Stimulated activated naive CD8-positive, alpha-beta T cell treated with anti-CD3 and anti-CD28 coated beads, Interleukin-15, amount 100 ng/mL, for 72 hours (primary cell): ENCODE measurements around the gene GRM5.

Source experiments
- ATAC-seq: fragments of 150-1000 bp; cut with Tn5 transposase; 2 replicates; pipeline ENCODE4 v1.10.0; 2021; ENCODE audit warnings: mild to moderate bottlenecking, moderate library complexity
- DNase-seq, 2 donors: peaks; one replicate each; pipeline ENCODE4 v3.0.0; 2021 to 2022
- H3K27ac Mint-ChIP-seq, 2 donors: one replicate each; pipeline ENCODE4 v1.8.0; 2022; ENCODE audit warnings: mild to moderate bottlenecking in 2 of 2, mixed read lengths in 2 of 2, moderate library complexity in 2 of 2
- H3K27me3 Mint-ChIP-seq: one replicate; pipeline ENCODE4 v1.8.0; 2022; ENCODE audit warnings: mixed read lengths
- H3K4me1 Mint-ChIP-seq: one replicate; pipeline ENCODE4 v1.8.0; 2022; ENCODE audit warnings: mild to moderate bottlenecking, mixed read lengths
- H3K4me3 Mint-ChIP-seq, 2 donors: one replicate each; pipeline ENCODE4 v1.8.0; 2022; ENCODE audit warnings: mild to moderate bottlenecking in 2 of 2, mixed read lengths in 2 of 2, moderate library complexity in 1 of 2
- H3K9me3 Mint-ChIP-seq, 2 donors: one replicate each; pipeline ENCODE4 v1.8.0; 2022; ENCODE audit warnings: mixed read lengths in 2 of 2

The GRM5 gene

DNA sequence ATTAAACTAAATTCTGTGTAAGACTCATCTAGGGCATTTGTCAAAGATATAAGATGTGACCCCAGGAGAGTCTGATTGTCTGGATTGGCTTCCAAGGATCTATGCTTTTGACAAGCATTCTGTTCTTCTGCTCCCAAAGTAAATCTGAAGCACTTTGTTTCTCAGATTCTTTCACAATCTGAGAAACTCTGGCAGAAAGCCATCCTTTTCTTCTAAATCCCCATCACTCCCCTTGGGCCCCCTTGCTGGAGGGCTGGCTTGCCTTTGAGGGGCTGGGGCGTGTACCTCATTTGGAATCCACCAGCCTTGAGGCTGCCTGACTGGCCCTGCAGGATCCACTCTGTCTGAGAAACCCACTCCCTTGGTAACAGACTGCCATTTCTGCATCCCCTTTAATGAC is 554.8 kb downstream of the GRM5 start:
- no peak overlapping the region for H3K27ac Mint-ChIP-seq
- no peak for ATAC-seq

DNA sequence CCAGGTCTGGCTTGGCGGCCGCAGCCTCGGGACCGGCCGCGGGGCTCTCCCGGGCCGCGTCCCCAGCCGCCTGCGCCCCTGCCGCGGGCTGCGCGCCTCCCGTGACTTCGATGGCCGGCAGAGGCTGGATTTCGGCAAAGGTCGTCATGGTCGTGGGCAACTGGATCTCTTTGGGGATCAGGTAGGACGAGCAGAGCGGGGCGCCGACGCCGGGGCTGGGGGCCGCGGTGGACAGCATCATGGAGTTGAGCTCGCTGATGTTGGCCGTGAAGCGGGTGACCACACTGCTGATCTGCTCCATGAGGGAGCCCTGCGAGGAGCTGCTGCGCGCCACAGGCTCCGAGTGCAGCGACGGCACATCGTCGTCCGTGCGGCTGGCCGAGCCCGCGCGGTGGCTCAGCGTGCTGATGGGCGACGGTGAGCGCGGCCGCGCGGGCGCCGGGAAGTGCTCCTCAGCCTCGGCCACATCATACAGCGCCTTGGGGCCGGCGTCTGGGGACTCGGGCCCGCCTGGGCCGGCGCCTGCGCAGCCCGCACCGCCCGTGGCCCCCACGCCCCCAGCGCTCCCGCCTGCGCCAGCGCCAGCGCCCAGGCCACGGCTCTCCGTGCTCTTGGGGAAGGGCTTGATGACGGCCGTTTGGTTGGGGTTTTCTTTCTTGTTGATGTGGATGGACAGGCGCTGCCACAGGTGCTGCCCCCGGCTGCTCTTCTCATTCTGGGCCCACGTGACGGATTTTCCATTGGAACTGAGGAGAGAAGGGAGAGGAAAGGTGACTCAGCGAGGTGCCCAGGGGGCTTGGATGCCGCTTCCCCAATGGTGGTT is 556.8 kb downstream of the GRM5 start:
- Mint-ChIP-seq H3K27me3 (peaks cover 79% of the 10 kb centered on the region), H3K27ac (peak overlapping the region; percentile 34 to 62), H3K4me3 (peak overlapping the region; percentile 81 to 87), H3K9me3 (no peaks in the 10 kb centered on the region), H3K4me1 (peaks cover 17% of the 10 kb centered on the region)
- ATAC-seq = peak; percentile 91
- DNase-seq = peak; percentile 21 to 30

More for the DNA sequence above, 554.8 kb downstream of the GRM5 start:
- Mint-ChIP-seq H3K4me1 (peaks cover 17% of the 10 kb centered on the region), H3K27me3 (peaks cover 76% of the 10 kb centered on the region), H3K4me3 (no peak overlapping the region), H3K9me3 (no peaks in the 10 kb centered on the region)
- no peak for DNase-seq

DNA sequence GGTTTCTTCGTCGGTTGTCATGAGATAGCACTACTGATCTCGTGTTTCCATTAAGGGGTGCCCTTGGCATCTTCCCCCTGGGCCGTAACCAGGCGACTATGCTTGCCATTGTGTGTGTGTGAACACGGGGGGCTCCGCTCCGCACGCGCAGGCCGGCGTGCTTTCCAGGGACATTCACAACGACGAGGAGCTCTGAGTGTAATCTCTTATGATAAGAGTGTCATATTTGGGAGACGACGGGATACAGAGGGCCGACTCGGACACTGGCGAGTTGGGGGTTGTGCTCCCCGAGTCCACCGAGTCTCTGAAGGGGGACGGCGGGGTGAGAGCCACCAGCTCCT is 557.4 kb downstream of the GRM5 start:
- H3K27ac Mint-ChIP-seq = peak overlapping the region in 1 of 2 donors; percentile 94
- H3K9me3 Mint-ChIP-seq = no peaks in the 10 kb centered on the region
- peak overlapping the region; percentile 76 to 86 for H3K4me3 Mint-ChIP-seq
- peaks cover 17% of the 10 kb centered on the region for H3K4me1 Mint-ChIP-seq
- ATAC-seq (no peak), DNase-seq (peak; percentile 4 to 10)
- peaks cover 73% of the 10 kb centered on the region for H3K27me3 Mint-ChIP-seq

DNA sequence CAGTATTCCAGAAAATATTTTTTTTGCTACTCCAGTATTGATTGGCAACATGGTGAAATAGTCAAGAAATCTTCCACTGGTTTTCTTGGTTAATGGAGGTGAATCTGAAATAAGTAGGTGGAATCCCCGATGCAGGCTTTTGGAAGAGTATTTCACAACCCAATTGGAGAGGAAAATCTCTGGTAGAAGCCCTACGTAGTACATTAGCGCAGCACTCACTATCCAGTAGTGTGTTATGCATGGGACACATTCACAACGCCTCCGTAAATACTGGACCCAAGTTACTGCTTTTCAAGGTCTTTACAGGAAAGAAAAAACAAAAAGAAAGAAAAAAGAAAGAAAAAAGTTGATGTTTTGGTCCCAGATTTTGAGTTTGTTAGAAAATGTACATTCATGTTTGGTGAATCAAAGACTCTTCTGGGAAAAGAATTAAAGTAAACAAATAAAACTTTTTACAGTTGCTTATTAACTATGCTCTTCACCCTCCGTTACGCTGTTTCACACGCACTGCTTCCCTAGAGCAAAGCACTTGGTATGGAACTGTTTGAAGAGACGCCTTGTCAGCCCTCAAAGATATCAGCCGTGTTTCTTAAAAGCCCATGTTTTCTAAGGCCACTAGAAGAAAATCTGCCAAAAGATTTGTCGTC is 557.9 kb downstream of the GRM5 start:
- Mint-ChIP-seq H3K27ac (no peak overlapping the region), H3K9me3 (no peaks in the 10 kb centered on the region), H3K4me1 (peaks cover 17% of the 10 kb centered on the region), H3K4me3 (peak overlapping the region; percentile 76 to 86), H3K27me3 (peaks cover 69% of the 10 kb centered on the region)
- no peak for DNase-seq
- no peak for ATAC-seq

DNA sequence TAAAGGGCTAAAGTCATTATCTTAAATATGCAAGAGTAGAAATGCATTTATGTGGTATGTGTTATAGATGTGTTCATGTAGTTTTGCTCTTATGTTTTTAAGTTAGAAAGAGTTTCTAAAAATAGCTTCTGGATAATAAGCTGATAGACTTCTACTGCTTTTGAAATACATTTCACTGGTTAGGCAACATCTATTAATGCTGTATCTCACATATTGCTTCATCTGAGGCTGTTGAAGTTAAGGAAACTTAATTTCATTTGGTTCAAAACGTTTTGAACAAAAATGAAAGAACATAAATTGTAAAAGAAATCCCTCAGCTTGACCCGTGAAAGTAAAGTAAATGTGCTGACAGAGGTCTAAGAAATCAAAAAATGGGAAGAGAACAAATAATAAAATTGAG is 564.2 kb downstream of the GRM5 start:
- Mint-ChIP-seq H3K27me3 (peaks cover 9% of the 10 kb centered on the region), H3K4me3 (no peak overlapping the region), H3K9me3 (no peaks in the 10 kb centered on the region), H3K27ac (no peak overlapping the region), H3K4me1 (no peaks in the 10 kb centered on the region)
- ATAC-seq (no peak), DNase-seq (no peak)

DNA sequence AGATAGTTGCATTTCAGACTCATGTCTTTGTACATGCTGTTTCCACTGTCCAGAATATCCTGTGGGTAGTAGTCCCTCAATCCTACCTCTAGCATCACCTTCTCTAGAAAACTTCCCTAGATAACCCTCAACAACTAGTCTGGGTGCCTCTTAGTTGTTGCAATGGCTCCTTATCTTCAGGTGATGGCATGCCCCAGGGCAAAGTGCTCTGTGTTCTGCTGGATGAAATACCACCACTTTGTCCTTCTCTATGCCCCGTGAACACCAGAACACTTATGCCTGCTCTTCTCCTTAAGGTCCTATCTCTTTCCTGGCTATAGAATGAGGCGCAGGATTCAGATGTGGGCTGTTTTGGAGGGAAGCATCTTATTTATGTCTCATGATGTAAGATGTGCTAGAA is 569.9 kb downstream of the GRM5 start:
- H3K4me3 Mint-ChIP-seq = no peak overlapping the region

DNA sequence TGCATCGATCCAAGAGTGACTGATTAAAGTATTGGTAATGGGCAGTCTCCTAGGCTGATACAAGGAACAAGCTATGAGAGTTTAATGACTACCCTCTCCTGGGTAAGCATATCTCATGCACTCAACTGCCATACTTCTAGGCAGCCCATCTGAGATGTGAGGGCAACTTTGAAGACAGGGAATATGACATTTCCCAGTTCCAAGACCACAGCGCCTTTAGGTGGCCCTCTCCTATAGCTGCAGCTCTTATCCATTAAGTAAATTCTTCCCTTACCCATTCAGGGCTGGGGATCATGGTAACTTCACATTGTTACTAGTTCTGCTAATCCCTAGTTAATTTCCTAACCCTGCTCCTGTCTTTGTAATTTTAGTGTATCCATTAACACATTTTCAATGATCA is 570.9 kb downstream of the GRM5 start:
- Mint-ChIP-seq H3K4me3 (no peak overlapping the region), H3K4me1 (no peaks in the 10 kb centered on the region), H3K27me3 (no peaks in the 10 kb centered on the region), H3K9me3 (no peaks in the 10 kb centered on the region), H3K27ac (no peak overlapping the region)
- no peak for DNase-seq
- ATAC-seq = no peak

More for the DNA sequence above, 569.9 kb downstream of the GRM5 start:
- DNase-seq (no peak), ATAC-seq (no peak)
- no peak overlapping the region for H3K27ac Mint-ChIP-seq
- H3K27me3 Mint-ChIP-seq = no peaks in the 10 kb centered on the region
- H3K9me3 Mint-ChIP-seq = no peaks in the 10 kb centered on the region
- no peaks in the 10 kb centered on the region for H3K4me1 Mint-ChIP-seq

DNA sequence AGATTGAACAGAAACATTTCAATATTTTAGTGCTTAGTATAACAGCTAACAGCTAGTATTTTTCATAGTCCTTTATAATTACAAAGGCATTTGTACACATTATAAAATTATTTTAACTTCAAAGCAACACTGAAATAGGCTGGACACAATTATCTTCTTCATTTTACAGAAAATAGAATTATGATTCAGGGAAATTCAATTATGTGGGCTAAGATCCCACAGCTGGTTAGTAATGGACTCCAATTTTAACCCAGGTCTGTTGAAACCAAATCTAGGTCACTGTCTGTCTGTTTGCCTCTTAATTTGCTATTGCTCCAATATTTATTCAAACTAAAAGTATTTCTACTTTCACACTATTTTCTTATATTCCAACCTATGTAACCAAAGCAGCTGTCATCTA is 574.1 kb downstream of the GRM5 start:
- Mint-ChIP-seq H3K27me3 (no peaks in the 10 kb centered on the region), H3K4me3 (no peak overlapping the region), H3K27ac (no peak overlapping the region), H3K9me3 (no peaks in the 10 kb centered on the region), H3K4me1 (peaks cover 11% of the 10 kb centered on the region)
- DNase-seq (no peak), ATAC-seq (no peak)

DNA sequence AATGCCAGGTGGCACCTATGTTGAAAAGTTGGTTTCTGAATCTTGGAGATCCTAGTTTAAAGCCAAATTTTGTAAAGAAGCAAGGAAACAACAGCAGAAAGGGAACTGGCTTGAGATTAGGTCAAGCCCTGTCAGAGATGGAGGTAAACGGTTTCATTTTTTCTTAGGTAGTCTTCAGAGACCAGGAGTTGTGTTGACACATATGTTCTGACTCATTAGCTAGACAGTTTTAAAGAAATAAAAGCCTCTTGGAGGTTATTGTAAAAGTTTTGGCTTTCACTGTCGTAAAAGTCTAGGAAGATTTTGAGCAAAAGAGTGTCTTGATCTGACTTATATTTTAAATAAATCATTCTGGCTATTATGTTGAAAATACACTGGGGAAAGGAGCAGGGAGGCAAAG is 576.8 kb downstream of the GRM5 start:
- no peak overlapping the region for H3K27ac Mint-ChIP-seq

DNA sequence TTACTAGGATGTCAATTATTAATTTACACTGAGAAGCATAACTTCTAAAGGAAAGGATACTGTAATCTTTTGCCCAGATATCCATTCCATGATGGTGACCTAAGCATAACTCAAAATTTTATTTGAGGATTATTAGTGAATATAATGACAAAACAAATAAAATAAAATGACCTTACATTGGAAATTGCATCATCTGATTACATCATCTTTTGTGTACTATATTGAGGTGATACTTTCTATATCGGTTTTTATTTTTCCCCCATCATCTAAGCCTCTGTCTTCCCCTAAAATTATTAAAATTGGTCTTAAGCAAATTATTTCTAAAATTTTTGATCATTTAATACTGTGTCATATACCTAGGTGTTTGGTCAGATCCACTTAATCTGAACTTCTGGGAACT is 578.1 kb downstream of the GRM5 start:
- H3K27ac Mint-ChIP-seq = no peak overlapping the region
- no peak overlapping the region for H3K4me3 Mint-ChIP-seq
- peaks cover 0 to 8% of the 10 kb centered on the region in 2 donors for H3K9me3 Mint-ChIP-seq
- peaks cover 9% of the 10 kb centered on the region for H3K27me3 Mint-ChIP-seq
- ATAC-seq = no peak
- no peak for DNase-seq
- peaks cover 28% of the 10 kb centered on the region for H3K4me1 Mint-ChIP-seq

More for the DNA sequence above, 576.8 kb downstream of the GRM5 start:
- DNase-seq (no peak), ATAC-seq (no peak)
- Mint-ChIP-seq H3K27me3 (peaks cover 9% of the 10 kb centered on the region), H3K9me3 (peaks cover 0 to 8% of the 10 kb centered on the region in 2 donors), H3K4me1 (peaks cover 28% of the 10 kb centered on the region), H3K4me3 (no peak overlapping the region)

DNA sequence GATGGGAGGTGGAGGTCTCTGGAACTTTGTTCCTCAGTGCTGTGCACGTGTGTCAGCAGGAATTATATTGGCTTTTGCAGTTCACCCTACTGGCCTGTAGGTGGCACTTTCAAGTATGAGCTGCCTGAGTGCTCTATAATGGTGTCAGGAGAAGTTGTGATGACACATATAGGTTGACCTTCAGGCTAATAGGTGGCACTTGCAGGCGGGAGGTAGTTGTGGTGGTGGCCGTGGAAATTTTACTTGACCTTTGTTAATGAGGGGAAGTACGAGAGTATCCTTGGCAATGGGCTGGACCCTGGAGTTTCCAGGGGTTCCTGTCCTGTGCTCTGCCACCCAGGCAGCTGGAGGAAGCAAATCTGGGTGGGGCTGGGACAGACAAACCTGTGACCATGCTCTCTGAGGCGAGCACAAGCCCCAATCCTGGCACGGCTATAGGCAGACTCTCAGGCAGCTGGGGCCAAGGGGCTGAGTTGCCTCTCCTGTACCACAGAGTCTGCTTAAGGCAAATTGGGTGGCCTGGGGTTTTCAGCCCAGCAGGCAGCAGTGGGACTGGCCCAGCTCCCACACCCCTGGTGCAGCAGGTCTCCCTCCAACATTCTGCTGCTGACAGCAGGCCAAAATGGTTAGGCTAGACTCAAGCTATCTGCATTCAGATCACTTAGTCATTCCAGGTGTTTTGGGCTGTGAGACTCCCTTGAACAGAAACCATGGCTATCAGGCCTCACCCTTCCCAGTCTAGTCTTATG is 580.7 kb downstream of the GRM5 start:
- ATAC-seq (peak; percentile 88), DNase-seq (peak; percentile 36 to 46)
- H3K4me3 Mint-ChIP-seq = no peak overlapping the region
- peaks cover 9% of the 10 kb centered on the region for H3K27me3 Mint-ChIP-seq
- no peak overlapping the region for H3K27ac Mint-ChIP-seq
- H3K4me1 Mint-ChIP-seq = peaks cover 28% of the 10 kb centered on the region
- H3K9me3 Mint-ChIP-seq = peaks cover 0 to 8% of the 10 kb centered on the region in 2 donors

DNA sequence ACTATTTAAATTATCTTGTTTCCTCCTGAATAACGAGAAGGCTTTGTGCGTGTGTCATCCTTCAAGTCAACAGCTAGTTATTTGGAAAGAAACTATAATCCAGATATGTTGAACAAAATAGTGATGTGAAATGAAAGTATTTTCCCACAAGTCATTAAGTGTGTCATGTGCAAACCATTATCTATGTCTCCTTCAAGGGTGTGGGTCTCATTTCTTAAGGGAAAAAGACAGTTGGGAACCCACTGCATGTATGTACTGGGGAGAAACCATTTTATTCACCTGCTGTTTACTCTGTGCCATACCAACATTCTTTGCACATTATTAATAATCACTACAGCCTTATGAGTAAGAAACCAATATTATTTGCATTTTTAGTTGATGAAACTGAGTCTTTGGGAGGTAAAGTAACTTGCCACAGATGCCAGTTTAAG is 582.9 kb downstream of the GRM5 start:
- ATAC-seq (no peak), DNase-seq (no peak)
- Mint-ChIP-seq H3K4me3 (no peak overlapping the region), H3K27me3 (peaks cover 9% of the 10 kb centered on the region), H3K27ac (no peak overlapping the region), H3K4me1 (peaks cover 17% of the 10 kb centered on the region), H3K9me3 (peaks cover 0 to 8% of the 10 kb centered on the region in 2 donors)

DNA sequence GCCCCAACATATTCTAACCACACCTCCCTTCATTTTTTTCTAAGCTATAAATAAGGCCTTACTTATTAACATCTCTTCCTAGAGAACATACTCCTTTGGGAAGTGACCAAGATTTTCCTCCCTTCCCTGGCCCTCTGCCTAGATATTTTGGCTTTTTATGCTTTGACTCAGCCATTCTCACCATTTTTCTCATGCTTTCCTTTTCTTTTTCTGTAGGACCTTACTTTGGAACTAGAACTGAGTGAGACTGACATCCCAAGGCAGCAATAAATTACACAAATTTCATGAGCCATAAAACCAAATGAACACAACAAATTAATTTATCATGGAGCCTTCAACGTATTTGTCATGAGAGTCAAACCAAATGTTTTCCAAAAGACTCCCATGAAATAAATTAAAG is 585.6 kb downstream of the GRM5 start:
- no peak for DNase-seq
- Mint-ChIP-seq H3K9me3 (no peaks in the 10 kb centered on the region), H3K27me3 (no peaks in the 10 kb centered on the region), H3K4me3 (no peak overlapping the region), H3K4me1 (peaks cover 8% of the 10 kb centered on the region), H3K27ac (no peak overlapping the region)
- no peak for ATAC-seq

DNA sequence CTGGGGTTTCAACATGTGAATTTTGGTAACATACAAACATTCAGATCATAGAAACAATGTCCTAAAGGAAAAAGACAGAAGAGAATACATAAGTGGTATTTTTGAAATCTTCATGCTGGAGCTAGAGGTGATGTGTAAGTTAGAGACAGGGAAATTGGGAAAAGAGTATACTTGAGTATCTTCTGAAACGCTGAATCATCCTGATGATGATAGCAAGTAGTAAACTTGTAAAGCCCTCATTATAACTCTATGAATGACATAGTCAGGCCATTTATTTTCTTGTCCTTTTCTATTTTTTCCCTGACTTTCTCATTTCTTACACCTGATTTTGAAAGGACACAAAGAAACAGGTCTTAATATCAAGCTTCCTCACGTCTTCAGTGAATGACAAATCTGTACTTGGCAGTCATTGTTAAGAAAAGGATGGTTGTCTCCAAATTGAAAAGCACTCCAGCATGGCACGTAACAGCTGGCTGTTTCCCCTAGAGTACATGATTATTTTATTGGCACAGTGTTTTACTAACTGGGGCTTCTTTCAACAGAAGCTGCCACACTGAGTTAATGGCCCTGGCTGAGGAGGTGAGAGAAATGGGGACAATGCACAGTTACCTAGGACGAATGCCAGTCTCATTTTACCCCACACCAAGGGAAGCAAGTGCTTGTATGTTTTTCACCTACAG is 587.5 kb downstream of the GRM5 start:
- Mint-ChIP-seq H3K9me3 (no peaks in the 10 kb centered on the region), H3K27ac (peak overlapping the region in 1 of 2 donors; percentile 22), H3K4me3 (no peak overlapping the region), H3K27me3 (no peaks in the 10 kb centered on the region), H3K4me1 (no peaks in the 10 kb centered on the region)
- ATAC-seq (no peak), DNase-seq (no peak)

DNA sequence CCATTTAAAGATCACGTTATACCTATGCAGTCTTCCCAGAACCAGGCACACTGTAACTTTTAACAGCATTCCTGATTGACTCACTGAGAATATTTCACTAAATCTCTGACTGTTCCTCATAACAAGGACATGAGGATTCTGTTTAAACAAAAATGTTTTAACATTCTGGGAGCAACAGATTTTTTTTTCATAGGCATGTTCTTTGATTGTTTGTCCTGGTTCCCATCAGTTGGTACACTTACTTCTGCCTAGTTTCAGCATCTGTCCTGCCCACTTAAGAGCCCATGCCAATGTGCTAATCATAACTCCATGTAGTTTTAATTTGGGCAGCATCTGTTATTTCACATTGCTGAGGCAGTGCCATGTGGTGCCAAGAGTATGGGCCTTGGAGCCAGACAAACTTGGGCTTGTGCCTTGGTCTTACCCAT is 589.8 kb downstream of the GRM5 start:
- no peak overlapping the region for H3K4me3 Mint-ChIP-seq
- DNase-seq = no peak
- no peaks in the 10 kb centered on the region for H3K9me3 Mint-ChIP-seq
- H3K27ac Mint-ChIP-seq = no peak overlapping the region
- H3K27me3 Mint-ChIP-seq = no peaks in the 10 kb centered on the region
- no peaks in the 10 kb centered on the region for H3K4me1 Mint-ChIP-seq
- ATAC-seq = no peak
